HUES64 (cell line): ENCODE data around the gene P2RY12.

Source experiments
- H3K27ac ChIP-seq: 2 replicates; pipeline ENCODE4 v1.7.0; 2013; ENCODE audit warnings: low read depth, low read length, inconsistent platforms
- H3K27me3 ChIP-seq: 2 replicates; pipeline ENCODE4 v1.6.1; 2013; ENCODE audit warnings: mild to moderate bottlenecking, low read length; ENCODE audit not compliant: insufficient read depth
- H3K36me3 ChIP-seq: 2 replicates; pipeline ENCODE4 v1.6.1; 2013; ENCODE audit warnings: mild to moderate bottlenecking, low read length; ENCODE audit not compliant: insufficient read depth
- H3K4me1 ChIP-seq: 2 replicates; pipeline ENCODE4 v1.6.1; 2013; ENCODE audit warnings: mild to moderate bottlenecking, low read length, moderate library complexity; ENCODE audit not compliant: insufficient read depth
- H3K4me3 ChIP-seq: 2 replicates; pipeline ENCODE4 v1.5.1; 2013; ENCODE audit warnings: mild to moderate bottlenecking, low read length, moderate library complexity
- H3K9ac ChIP-seq: 2 replicates; pipeline ENCODE4 v1.6.1; 2013; ENCODE audit warnings: mild to moderate bottlenecking, low read depth, low read length
- H3K9me3 ChIP-seq: 2 replicates; pipeline ENCODE4 v1.6.1; 2013; ENCODE audit warnings: low read depth, low read length; ENCODE audit not compliant: insufficient read depth
- WGBS: fragments of 150-250, 120-280 bp; methylation state at CpG from one replicate; pipeline ENCODE4 v1.1.7; 2013; ENCODE audit warnings: missing lambda C conversion rate; 5-methylcytosine and 5-hydroxymethylcytosine counted together

The P2RY12 gene

GRCh38 chr3:151307131-151307530 is 77.4 kb downstream of the P2RY12 start:
- peaks cover 28% of the 10 kb centered on the region for H3K4me1 ChIP-seq

GRCh38 chr3:151306168-151306810 is 78.3 kb downstream of the P2RY12 start:
- Histone ChIP-seq H3K27ac (no peak overlapping the region), H3K4me3 (no peak overlapping the region), H3K4me1 (peaks cover 28% of the 10 kb centered on the region)

More at GRCh38 chr3:151307131-151307530, 77.4 kb downstream of the P2RY12 start:
- Histone ChIP-seq H3K36me3 (no peaks in the 10 kb centered on the region), H3K9ac (no peak overlapping the region), H3K9me3 (no peaks in the 10 kb centered on the region), H3K27ac (no peak overlapping the region), H3K4me3 (no peak overlapping the region), H3K27me3 (no peaks in the 10 kb centered on the region)

GRCh38 chr3:151305775-151306151 is 78.8 kb downstream of the P2RY12 start:
- Histone ChIP-seq H3K27me3 (no peaks in the 10 kb centered on the region), H3K27ac (peak overlapping the region; percentile 38; the same call in 1 of the 2 replicates), H3K4me1 (peaks cover 28% of the 10 kb centered on the region), H3K9ac (no peak overlapping the region), H3K4me3 (no peak overlapping the region), H3K36me3 (no peaks in the 10 kb centered on the region), H3K9me3 (no peaks in the 10 kb centered on the region)
- 81% methylated on average over 4 of the region's 4 CpGs for WGBS

More at GRCh38 chr3:151306168-151306810, 78.3 kb downstream of the P2RY12 start:
- H3K27me3 ChIP-seq = no peaks in the 10 kb centered on the region
- no peaks in the 10 kb centered on the region for H3K36me3 ChIP-seq
- no peaks in the 10 kb centered on the region for H3K9me3 ChIP-seq
- 89% methylated on average over 6 of the region's 6 CpGs for WGBS
- H3K9ac ChIP-seq = no peak overlapping the region

GRCh38 chr3:151305060-151305774 is 79.3 kb downstream of the P2RY12 start:
- 51% methylated on average over 7 of the region's 7 CpGs for WGBS
- no peak overlapping the region; the same call in 1 of the 2 replicates for H3K9ac ChIP-seq
- no peaks in the 10 kb centered on the region for H3K9me3 ChIP-seq
- no peak overlapping the region for H3K4me3 ChIP-seq
- no peaks in the 10 kb centered on the region for H3K27me3 ChIP-seq
- H3K4me1 ChIP-seq = peaks cover 28% of the 10 kb centered on the region
- H3K27ac ChIP-seq = peak overlapping the region; percentile 57; the same call in 1 of the 2 replicates
- H3K36me3 ChIP-seq = no peaks in the 10 kb centered on the region

GRCh38 chr3:151303751-151304150 is 80.8 kb downstream of the P2RY12 start:
- Histone ChIP-seq H3K27me3 (no peaks in the 10 kb centered on the region), H3K9ac (no peak overlapping the region), H3K4me1 (peaks cover 28% of the 10 kb centered on the region), H3K4me3 (no peak overlapping the region), H3K9me3 (no peaks in the 10 kb centered on the region), H3K36me3 (no peaks in the 10 kb centered on the region), H3K27ac (no peak overlapping the region)
- 81% methylated on average over 1 of the region's 2 CpGs for WGBS

- Histone ChIP-seq H3K4me1 (peaks cover 28% of the 10 kb centered on the region), H3K27me3 (no peaks in the 10 kb centered on the region), H3K9me3 (no peaks in the 10 kb centered on the region), H3K4me3 (no peak overlapping the region), H3K27ac (no peak overlapping the region), H3K9ac (no peak overlapping the region), H3K36me3 (no peaks in the 10 kb centered on the region)
- 93% methylated on average over 2 of the region's 3 CpGs for WGBS
These were observed 82.8 kb downstream of the P2RY12 start for GRCh38 chr3:151301787-151302186.

GRCh38 chr3:151300539-151300938 is 84.0 kb downstream of the P2RY12 start:
- Histone ChIP-seq H3K36me3 (no peaks in the 10 kb centered on the region), H3K4me1 (peaks cover 22% of the 10 kb centered on the region), H3K9ac (no peak overlapping the region), H3K27me3 (no peaks in the 10 kb centered on the region), H3K27ac (no peak overlapping the region), H3K4me3 (no peak overlapping the region), H3K9me3 (no peaks in the 10 kb centered on the region)
- WGBS = 100% methylated on average over 1 of the region's 1 CpG

GRCh38 chr3:151299006-151299405 is 85.5 kb downstream of the P2RY12 start:
- H3K4me3 ChIP-seq = no peak overlapping the region
- no peak overlapping the region for H3K9ac ChIP-seq
- H3K9me3 ChIP-seq = no peaks in the 10 kb centered on the region
- no peaks in the 10 kb centered on the region for H3K27me3 ChIP-seq
- 85% methylated on average over 2 of the region's 2 CpGs for WGBS
- no peaks in the 10 kb centered on the region for H3K36me3 ChIP-seq
- H3K4me1 ChIP-seq = peaks cover 12% of the 10 kb centered on the region; the same call in 1 of the 2 replicates
- H3K27ac ChIP-seq = no peak overlapping the region

GRCh38 chr3:151297429-151297828 is 87.1 kb downstream of the P2RY12 start:
- WGBS = 93% methylated on average over 1 of the region's 2 CpGs
- Histone ChIP-seq H3K27me3 (no peaks in the 10 kb centered on the region), H3K9me3 (no peaks in the 10 kb centered on the region), H3K4me3 (no peak overlapping the region), H3K4me1 (peaks cover 12% of the 10 kb centered on the region; the same call in 1 of the 2 replicates), H3K27ac (no peak overlapping the region), H3K9ac (no peak overlapping the region), H3K36me3 (no peaks in the 10 kb centered on the region)

- H3K9me3 ChIP-seq = no peaks in the 10 kb centered on the region
- H3K27ac ChIP-seq = no peak overlapping the region
- peaks cover 12% of the 10 kb centered on the region; the same call in 1 of the 2 replicates for H3K4me1 ChIP-seq
- H3K27me3 ChIP-seq = no peaks in the 10 kb centered on the region
- no peak overlapping the region for H3K9ac ChIP-seq
- H3K36me3 ChIP-seq = no peaks in the 10 kb centered on the region
- WGBS = 79% methylated on average over 3 of the region's 3 CpGs
- H3K4me3 ChIP-seq = no peak overlapping the region
These were observed 88.3 kb downstream of the P2RY12 start for GRCh38 chr3:151296226-151296625.

- no peak overlapping the region for H3K9ac ChIP-seq
- 90% methylated on average over 6 of the region's 6 CpGs for WGBS
- H3K27me3 ChIP-seq = no peaks in the 10 kb centered on the region
- H3K27ac ChIP-seq = no peak overlapping the region
- no peak overlapping the region for H3K4me3 ChIP-seq
- H3K4me1 ChIP-seq = peaks cover 12% of the 10 kb centered on the region; the same call in 1 of the 2 replicates
- no peaks in the 10 kb centered on the region for H3K9me3 ChIP-seq
- H3K36me3 ChIP-seq = no peaks in the 10 kb centered on the region
These were observed 91.4 kb downstream of the P2RY12 start for GRCh38 chr3:151293127-151293526.
